Ishikawa (cell line): Measurements from ENCODE around the gene KIF22.

ENCODE experiments used
- CEBPB ChIP-seq: IDR thresholded peaks from 2 replicates; pipeline ENCODE4 v1.6.1; 2012
- CREB1 ChIP-seq: IDR thresholded peaks from 2 replicates; pipeline ENCODE4 v1.6.1; 2012; ENCODE audit warnings: low read depth
- EGR1 ChIP-seq: IDR thresholded peaks from 2 replicates; pipeline ENCODE4 v1.6.1; 2012
- EP300 ChIP-seq: IDR thresholded peaks from 2 replicates; pipeline ENCODE4 v1.6.1; 2012; ENCODE audit warnings: borderline replicate concordance
- FOXM1 ChIP-seq: IDR thresholded peaks from 2 replicates; pipeline ENCODE4 v1.6.1; 2012; ENCODE audit warnings: low read depth, borderline replicate concordance
- MAX ChIP-seq: IDR thresholded peaks from 2 replicates; pipeline ENCODE4 v1.6.1; 2012
- NFIC ChIP-seq: IDR thresholded peaks from 2 replicates; pipeline ENCODE4 v1.6.1; 2012
- RAD21 ChIP-seq: IDR thresholded peaks from 2 replicates; pipeline ENCODE4 v1.6.1; 2012; ENCODE audit warnings: low read depth
- TAF1 ChIP-seq: IDR thresholded peaks from 2 replicates; pipeline ENCODE4 v1.6.1; 2012; ENCODE audit warnings: low read depth, mild to moderate bottlenecking
- TCF12 ChIP-seq: IDR thresholded peaks from 2 replicates; pipeline ENCODE4 v1.6.1; 2012; ENCODE audit warnings: low read depth
- TEAD4 ChIP-seq: IDR thresholded peaks from 2 replicates; pipeline ENCODE4 v1.6.1; 2012
- USF1 ChIP-seq: IDR thresholded peaks from 2 replicates; pipeline ENCODE4 v1.6.1; 2012
- YY1 ChIP-seq: IDR thresholded peaks from 2 replicates; pipeline ENCODE4 v1.6.1; 2012; ENCODE audit warnings: low read depth
- ZBTB7A ChIP-seq: IDR thresholded peaks from 2 replicates; pipeline ENCODE4 v1.6.1; 2012; ENCODE audit warnings: low read depth
- TF ChIP-seq, protein P1 (sequence below): IDR thresholded peaks from 2 replicates; pipeline ENCODE4 v1.6.1; 2012; ENCODE audit warnings: low read depth, mild to moderate bottlenecking

KIF22 gene

DNA sequence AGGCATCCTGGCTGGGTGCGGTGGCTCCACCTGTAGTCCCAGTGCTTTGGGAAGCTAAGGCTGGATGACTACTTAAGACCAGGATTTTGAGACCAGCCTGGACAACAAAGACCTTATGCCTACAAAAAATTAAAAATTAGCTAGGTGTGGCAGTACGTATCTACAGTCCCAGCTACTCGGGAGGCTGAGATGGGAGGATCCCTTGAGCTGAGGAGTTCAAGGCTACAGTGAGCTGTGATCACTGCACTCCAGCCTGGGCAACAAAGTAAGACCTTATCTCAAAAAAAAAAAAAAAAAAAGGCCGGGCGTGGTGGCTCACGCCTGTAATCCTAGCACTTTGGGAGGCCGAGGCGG is 35.8 kb downstream of the KIF22 start:
- no peak for TF ChIP-seq NFIC
- TF ChIP-seq YY1, result no peak
- no peak for TF ChIP-seq TEAD4
- no peak for TF ChIP-seq TAF1
- TF ChIP-seq USF1, result no peak
- no peak for TF ChIP-seq CEBPB
- TF ChIP-seq, protein P1, sequence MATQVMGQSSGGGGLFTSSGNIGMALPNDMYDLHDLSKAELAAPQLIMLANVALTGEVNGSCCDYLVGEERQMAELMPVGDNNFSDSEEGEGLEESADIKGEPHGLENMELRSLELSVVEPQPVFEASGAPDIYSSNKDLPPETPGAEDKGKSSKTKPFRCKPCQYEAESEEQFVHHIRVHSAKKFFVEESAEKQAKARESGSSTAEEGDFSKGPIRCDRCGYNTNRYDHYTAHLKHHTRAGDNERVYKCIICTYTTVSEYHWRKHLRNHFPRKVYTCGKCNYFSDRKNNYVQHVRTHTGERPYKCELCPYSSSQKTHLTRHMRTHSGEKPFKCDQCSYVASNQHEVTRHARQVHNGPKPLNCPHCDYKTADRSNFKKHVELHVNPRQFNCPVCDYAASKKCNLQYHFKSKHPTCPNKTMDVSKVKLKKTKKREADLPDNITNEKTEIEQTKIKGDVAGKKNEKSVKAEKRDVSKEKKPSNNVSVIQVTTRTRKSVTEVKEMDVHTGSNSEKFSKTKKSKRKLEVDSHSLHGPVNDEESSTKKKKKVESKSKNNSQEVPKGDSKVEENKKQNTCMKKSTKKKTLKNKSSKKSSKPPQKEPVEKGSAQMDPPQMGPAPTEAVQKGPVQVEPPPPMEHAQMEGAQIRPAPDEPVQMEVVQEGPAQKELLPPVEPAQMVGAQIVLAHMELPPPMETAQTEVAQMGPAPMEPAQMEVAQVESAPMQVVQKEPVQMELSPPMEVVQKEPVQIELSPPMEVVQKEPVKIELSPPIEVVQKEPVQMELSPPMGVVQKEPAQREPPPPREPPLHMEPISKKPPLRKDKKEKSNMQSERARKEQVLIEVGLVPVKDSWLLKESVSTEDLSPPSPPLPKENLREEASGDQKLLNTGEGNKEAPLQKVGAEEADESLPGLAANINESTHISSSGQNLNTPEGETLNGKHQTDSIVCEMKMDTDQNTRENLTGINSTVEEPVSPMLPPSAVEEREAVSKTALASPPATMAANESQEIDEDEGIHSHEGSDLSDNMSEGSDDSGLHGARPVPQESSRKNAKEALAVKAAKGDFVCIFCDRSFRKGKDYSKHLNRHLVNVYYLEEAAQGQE, result no peak

DNA sequence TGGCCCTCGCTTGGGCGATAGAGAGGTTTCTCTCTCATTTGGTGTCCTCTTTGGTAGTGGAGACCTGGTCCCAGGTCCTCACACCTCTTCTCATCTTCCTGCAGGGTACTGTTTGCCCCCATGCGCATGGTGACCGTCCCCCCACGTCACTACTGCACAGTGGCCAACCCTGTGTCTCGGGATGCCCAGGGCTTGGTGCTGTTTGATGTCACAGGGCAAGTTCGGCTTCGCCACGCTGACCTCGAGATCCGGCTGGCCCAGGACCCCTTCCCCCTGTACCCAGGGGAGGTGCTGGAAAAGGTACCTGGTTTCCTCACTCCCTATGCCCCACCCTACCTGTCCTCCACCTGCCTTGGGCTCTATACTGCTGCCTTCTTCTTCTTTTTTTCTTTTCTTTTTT is 40.2 kb downstream of the KIF22 start:
- TF ChIP-seq USF1 (no peak), TEAD4 (no peak), TCF12 (no peak), MAX (no peak), EGR1 (no peak), EP300 (no peak), TAF1 (no peak), NFIC (no peak), CREB1 (no peak), YY1 (no peak), CEBPB (no peak)
- TF ChIP-seq, protein P1, result no peak

DNA sequence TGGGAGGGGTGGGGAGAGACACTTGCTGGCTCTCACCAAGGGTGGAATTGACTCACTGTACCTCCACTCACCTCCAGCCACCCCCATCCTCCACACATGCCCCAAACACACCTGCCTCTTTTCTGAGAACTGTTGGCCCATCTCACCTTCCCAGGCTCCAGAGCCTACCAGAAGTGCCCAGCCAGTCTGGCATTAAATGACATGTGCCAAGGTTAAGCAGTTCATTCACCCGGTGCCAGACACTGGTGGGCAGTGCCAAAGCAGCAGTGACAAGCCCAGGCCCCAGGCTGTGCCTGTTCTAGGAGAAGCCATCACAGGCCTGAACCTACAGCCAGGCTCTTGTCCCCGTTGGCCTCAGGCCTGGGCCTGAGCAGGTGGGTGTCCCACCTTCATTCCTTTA is 40.9 kb downstream of the KIF22 start:
- no peak for TF ChIP-seq NFIC
- no peak for TF ChIP-seq TAF1
- no peak for TF ChIP-seq EP300
- no peak for TF ChIP-seq CREB1
- TF ChIP-seq CEBPB, result no peak
- no peak for TF ChIP-seq YY1
- no peak for TF ChIP-seq RAD21
- TF ChIP-seq EGR1, result no peak
- TF ChIP-seq TEAD4, result no peak
- no peak for TF ChIP-seq FOXM1
- TF ChIP-seq ZBTB7A, result no peak
- no peak for TF ChIP-seq MAX
- TF ChIP-seq, protein P1, result no peak
- no peak for TF ChIP-seq TCF12
- TF ChIP-seq USF1, result no peak

GRCh38 chr16:29834079-29834478 is 43.5 kb downstream of the KIF22 start:
- TF ChIP-seq MAX (no peak), CREB1 (no peak), YY1 (no peak), TEAD4 (no peak), NFIC (no peak), USF1 (no peak), RAD21 (no peak), TCF12 (no peak), FOXM1 (no peak), ZBTB7A (no peak)
